IMR-90 (cell line): ENCODE measurements around the gene FLACC1. TPM values are rescaled to one million over a fixed set of nuclear protein-coding genes. Genes with fewer than 3 reads are reported as not detected.

Experiments used
- ATAC-seq: fragments of 200-7000 bp; cut with Tn5 transposase; 2 replicates; pipeline ENCODE4 v1.9.1; 2020; ENCODE audit warnings: low read depth, mild to moderate bottlenecking, moderate library complexity
- BruUV-seq: library from RNA; stranded (reverse); fragments of 400-500 nt; replicated peaks from 2 replicates; lab custom pipeline; 2021; lab: Mats Ljungman, UMichigan
- CTCF ChIA-PET: fragments of 300-600 bp; formaldehyde crosslinking; extraction: SDS; loops from one replicate; lab custom pipeline; 2021; ENCODE audit warnings: antibody characterized with exemption; lab: Yijun Ruan, JAX
- POLR2A ChIA-PET: fragments of 300-600 bp; sonication (Branson Sonifier 250); formaldehyde crosslinking; loops from one replicate; lab custom pipeline; 2022; ENCODE audit warnings: antibody characterized with exemption; ENCODE audit not compliant: unreplicated experiment; lab: Charles Lee
- DNase-seq: peaks from one replicate; pipeline ENCODE4 v3.0.0; 2013
- H2AFZ ChIP-seq: replicated peaks from 2 replicates; pipeline ENCODE3; 2013; ENCODE audit warnings: low read length, mild to moderate bottlenecking; ENCODE audit not compliant: poor library complexity
- H2AK5ac ChIP-seq: 2 replicates; pipeline ENCODE4 v1.6.1; 2013; ENCODE audit warnings: low read depth, low read length, inconsistent platforms
- H2AK9ac ChIP-seq: replicated peaks from 2 replicates; pipeline ENCODE3; 2013; ENCODE audit warnings: mild to moderate bottlenecking, low read depth, low read length, moderate library complexity; ENCODE audit not compliant: poor library complexity
- H2BK120ac ChIP-seq: 2 replicates; pipeline ENCODE4 v1.6.1; 2013; ENCODE audit warnings: low read depth, low read length, inconsistent platforms
- H2BK15ac ChIP-seq: 3 replicates; pipeline ENCODE4 v1.6.1; 2013; ENCODE audit warnings: low read depth, low read length, inconsistent platforms
- H2BK20ac ChIP-seq: 2 replicates; pipeline ENCODE4 v1.6.1; 2013; ENCODE audit warnings: low read depth, mild to moderate bottlenecking, inconsistent platforms, low read length, moderate library complexity
- H2BK5ac ChIP-seq: 2 replicates; pipeline ENCODE4 v1.6.1; 2013; ENCODE audit warnings: mild to moderate bottlenecking, low read depth, low read length, inconsistent platforms; ENCODE audit not compliant: poor library complexity, severe bottlenecking
- H3K14ac ChIP-seq: replicated peaks from 2 replicates; pipeline ENCODE4 v1.6.1; 2013; ENCODE audit warnings: low read depth, low read length, inconsistent platforms
- H3K18ac ChIP-seq: 2 replicates; pipeline ENCODE4 v1.6.1; 2013; ENCODE audit warnings: low read depth, low read length, control low read depth
- H3K23ac ChIP-seq: 2 replicates; pipeline ENCODE4 v1.6.1; 2013; ENCODE audit warnings: low read depth, low read length, inconsistent platforms
- H3K27ac ChIP-seq: 2 replicates; pipeline ENCODE4 v1.5.1; 2013; ENCODE audit warnings: mild to moderate bottlenecking, control low read depth, low read length; ENCODE audit not compliant: insufficient read depth
- H3K27me3 ChIP-seq: 2 replicates; pipeline ENCODE4 v1.6.1; 2013; ENCODE audit warnings: low read length; ENCODE audit not compliant: control insufficient read depth, insufficient read depth
- H3K36me3 ChIP-seq: 2 replicates; pipeline ENCODE4 v1.6.1; 2013; ENCODE audit warnings: low read length, mixed read lengths; ENCODE audit not compliant: control insufficient read depth, insufficient read depth
- H3K4ac ChIP-seq: 2 replicates; pipeline ENCODE4 v1.6.1; 2013; ENCODE audit warnings: low read depth, low read length, inconsistent platforms
- H3K4me1 ChIP-seq: 2 replicates; pipeline ENCODE4 v1.6.1; 2013; ENCODE audit warnings: low read length, mixed read lengths; ENCODE audit not compliant: control insufficient read depth, insufficient read depth
- H3K4me2 ChIP-seq: 2 replicates; pipeline ENCODE4 v1.6.1; 2013; ENCODE audit warnings: low read depth, mild to moderate bottlenecking, control low read depth, low read length, moderate library complexity
- H3K4me3 ChIP-seq: 2 replicates; pipeline ENCODE4 v1.5.1; 2013; ENCODE audit warnings: low read depth, mild to moderate bottlenecking, control low read depth, low read length, moderate library complexity; ENCODE audit not compliant: insufficient read depth
- H3K56ac ChIP-seq: 2 replicates; pipeline ENCODE4 v1.6.1; 2013; ENCODE audit warnings: low read length, inconsistent platforms; ENCODE audit not compliant: insufficient read depth; ENCODE audit errors: extremely low read depth
- H3K79me1 ChIP-seq, 2 experiments: 2 replicates each; pipeline ENCODE4 v1.6.1; 2013; ENCODE audit warnings: low read length in 2 of 2, inconsistent platforms in 1 of 2, low read depth in 1 of 2
- H3K9ac ChIP-seq: 2 replicates; pipeline ENCODE4 v1.6.1; 2013; ENCODE audit warnings: low read depth, low read length, control low read depth
- H3K9me1 ChIP-seq: 2 replicates; pipeline ENCODE4 v1.6.1; 2013; ENCODE audit warnings: low read length, inconsistent platforms; ENCODE audit not compliant: insufficient read depth
- H3K9me3 ChIP-seq: 2 replicates; pipeline ENCODE4 v1.6.1; 2013; ENCODE audit warnings: low read length; ENCODE audit not compliant: control insufficient read depth, insufficient read depth
- H4K20me1 ChIP-seq: 2 replicates; pipeline ENCODE4 v1.6.1; 2013; ENCODE audit warnings: low read length, inconsistent platforms; ENCODE audit not compliant: insufficient read depth
- H4K5ac ChIP-seq: 2 replicates; pipeline ENCODE4 v1.6.1; 2013; ENCODE audit warnings: mild to moderate bottlenecking, low read depth, low read length, control low read depth
- H4K8ac ChIP-seq, 2 experiments: 2 replicates each; pipeline ENCODE4 v1.6.1; 2013; ENCODE audit warnings: low read depth in 2 of 2, low read length in 2 of 2, control low read depth in 1 of 2, inconsistent platforms in 1 of 2
- H4K91ac ChIP-seq: 2 replicates; pipeline ENCODE4 v1.6.1; 2013; ENCODE audit warnings: low read depth, low read length, inconsistent platforms; ENCODE audit not compliant: insufficient read depth
- ELK1 ChIP-seq: fragments of 150-350 bp; IDR thresholded peaks from 2 replicates; pipeline ENCODE4 v1.6.1; 2016; ENCODE audit warnings: low read depth, mild to moderate bottlenecking, low read length, moderate library complexity, borderline replicate concordance
- RAD21 ChIP-seq: IDR thresholded peaks from 2 replicates; pipeline ENCODE4 v1.6.1; 2012; ENCODE audit warnings: low read length, improper control_type of control experiment
- SMC3 ChIP-seq: fragments of 150-350 bp; IDR thresholded peaks from 2 replicates; pipeline ENCODE4 v1.6.1; 2016; ENCODE audit warnings: low read depth, mild to moderate bottlenecking, antibody characterized with exemption, low read length, moderate library complexity
- WGBS, 2 experiments: methylation state at CpG; one replicate each; pipeline versions ENCODE4 v1.1.5 to v1.1.7; 2013; ENCODE audit warnings: missing lambda C conversion rate in 2 of 2; ENCODE audit not compliant: insufficient read length in 1 of 2; ENCODE audit errors: extremely low coverage in 2 of 2; 5-methylcytosine and 5-hydroxymethylcytosine counted together
- dilution Hi-C: fragments of 300-500 bp; cut with HindIII; formaldehyde crosslinking; loops from one replicate; pipeline ENCODE4 v1.14.3; 2018; ENCODE audit warnings: low sequenced_read_pairs; ENCODE audit not compliant: unreplicated experiment
- in situ Hi-C: fragments of 300-500 bp; cut with MboI; formaldehyde crosslinking; loops from 3 replicates; pipeline ENCODE4 v1.14.3; 2019; ENCODE audit warnings: low sequenced_read_pairs, inconsistent platforms, mixed read lengths
- intact Hi-C: fragments of 100-400 bp; cut with micrococcal nuclease; formaldehyde crosslinking; loops from 2 replicates; pipeline ENCODE4 v1.10.0; 2022
- polyA plus RNA-seq, 3 experiments: library from polyadenylated mRNA; depleted of rRNA; stranded (reverse); fragments of >200 nt; gene quantifications; 2 replicates each; pipeline ENCODE4 v1.2.3, GENCODE V29; 2012; ENCODE audit warnings: low replicate concordance in 1 of 3
- total RNA-seq: library from RNA; depleted of rRNA; stranded (reverse); fragments of >200 nt; gene quantifications from 2 replicates; pipeline ENCODE4 v1.2.3, GENCODE V29; 2012

The FLACC1 gene
- total and polyA plus RNA-seq, 2 of the 4 experiments (the other 2 are of a cell fraction): 0.32 to 0.54 TPM

GRCh38 chr2:201396595-201396994 is 39.5 kb upstream of the FLACC1 start:
- peaks cover 12% of the 10 kb centered on the region for H3K36me3 ChIP-seq
- no peak for ATAC-seq
- no peak overlapping the region for H3K23ac ChIP-seq
- in situ Hi-C loops (no loop called here), dilution Hi-C loops (no loop called here), intact Hi-C loops (no loop called here)
- H4K8ac ChIP-seq: no peak overlapping the region
- no peak overlapping the region for H2AK9ac ChIP-seq
- no peak overlapping the region for H4K5ac ChIP-seq
- no peak overlapping the region for H3K18ac ChIP-seq
- H2AFZ ChIP-seq: no peak overlapping the region
- ChIA-PET CTCF (no interaction called here), POLR2A (no interaction called here)
- no peak overlapping the region for H2AK5ac ChIP-seq
- peaks cover 0 to 6% of the 10 kb centered on the region in 2 experiments; a peak in 2 of 4 replicates for H3K79me1 ChIP-seq
- H3K56ac ChIP-seq: no peak overlapping the region
- no peak overlapping the region for H3K4me3 ChIP-seq
- H2BK20ac ChIP-seq: no peak overlapping the region
- no peaks in the 10 kb centered on the region for H3K27me3 ChIP-seq
- H2BK120ac ChIP-seq: no peak overlapping the region
- H3K9me1 ChIP-seq: no peaks in the 10 kb centered on the region
- H3K4ac ChIP-seq: no peak overlapping the region
- no TSS peak for BruUV-seq
- H3K4me1 ChIP-seq: no peaks in the 10 kb centered on the region
- no peak overlapping the region for H3K14ac ChIP-seq
- H2BK15ac ChIP-seq: no peak overlapping the region
- no peak overlapping the region for H3K9ac ChIP-seq
- H2BK5ac ChIP-seq: no peak overlapping the region
- DNase-seq: peak; percentile 12
- no CpG with 5 or more reads among the region's 8 CpGs for WGBS, 2 experiments
- no peak overlapping the region for H3K4me2 ChIP-seq
- no peaks in the 10 kb centered on the region for H4K20me1 ChIP-seq
- no peak overlapping the region for H3K27ac ChIP-seq
- no peak overlapping the region for H4K91ac ChIP-seq
- no peaks in the 10 kb centered on the region for H3K9me3 ChIP-seq
- TF ChIP-seq RAD21 (no peak), ELK1 (no peak), SMC3 (no peak)
